ENCODE measurements around the gene ARHGAP27. TPM values are rescaled to one million over a fixed set of nuclear protein-coding genes. Genes with fewer than 3 reads are reported as not detected.

Gene ARHGAP27
- total RNA-seq, 1 experiment from 2014 or later: 39.2 TPM

DNA sequence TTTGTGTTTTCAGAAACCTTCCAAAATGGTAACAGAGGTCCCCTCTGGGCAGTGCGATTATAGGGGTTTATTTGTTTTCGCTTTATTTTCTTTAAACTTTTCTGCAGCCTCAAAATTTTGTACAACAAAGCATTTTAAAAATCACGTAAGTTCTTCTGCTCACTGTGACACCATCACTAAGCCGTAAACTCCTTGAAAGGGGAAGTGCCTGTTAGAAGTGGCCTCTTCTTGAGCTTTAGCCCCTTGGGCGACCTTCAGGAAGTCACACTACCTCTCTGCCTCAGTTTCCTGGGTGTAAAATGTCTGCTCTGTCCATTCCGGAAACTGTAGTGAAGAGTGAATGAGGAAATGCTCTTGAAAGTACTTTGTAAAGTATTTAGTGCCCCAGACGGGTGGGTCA lies 26.6 kb downstream of the ARHGAP27 start:
- ATAC-seq (no peak), DNase-seq (ENCODE audit: low read depth, low spot score) (no peak)
- Histone ChIP-seq H3K4me1 (ENCODE audit: control insufficient read depth, insufficient read depth, low read length) (peaks cover 8% of the 10 kb centered on the region), H3K27me3 (ENCODE audit: control insufficient read depth, insufficient read depth, low read length) (no peaks in the 10 kb centered on the region), H3K9me3 (ENCODE audit: control insufficient read depth, insufficient read depth, low read depth, low read length) (no peaks in the 10 kb centered on the region), H3K4me3 (ENCODE audit: low read depth in 2 of 2, low read length in 2 of 2) (no peak overlapping the region), H3K27ac (ENCODE audit: low read length) (no peak overlapping the region), H3K36me3 (ENCODE audit: control insufficient read depth, insufficient read depth, low read length) (no peaks in the 10 kb centered on the region)
- TF ChIP-seq POLR2AphosphoS5 (IDR thresholded peaks at IDR 0.05; ENCODE audit: low read depth, low read length) (no peak), SIN3A (IDR thresholded peaks at IDR 0.05; ENCODE audit: borderline replicate concordance, insufficient read depth, low read depth, low read length) (no peak)
- CTCF ChIA-PET: interaction anchor here (0.6 kb wide), 1 partner anchor 8 kb away, joined by 4 read pairs; no protein-coding TSS in a partner anchor
- in situ Hi-C loops (cut with HindIII; ENCODE audit: low pct_unique_long_range_greater_than_20kb, low sequenced_read_pairs) (no loop called here), intact Hi-C loops (cut with micrococcal nuclease; ENCODE audit: unreplicated experiment) (no loop called here)
- POLR2A ChIA-PET: no interaction called here
- BruUV-seq (replicated peaks): no TSS peak

DNA sequence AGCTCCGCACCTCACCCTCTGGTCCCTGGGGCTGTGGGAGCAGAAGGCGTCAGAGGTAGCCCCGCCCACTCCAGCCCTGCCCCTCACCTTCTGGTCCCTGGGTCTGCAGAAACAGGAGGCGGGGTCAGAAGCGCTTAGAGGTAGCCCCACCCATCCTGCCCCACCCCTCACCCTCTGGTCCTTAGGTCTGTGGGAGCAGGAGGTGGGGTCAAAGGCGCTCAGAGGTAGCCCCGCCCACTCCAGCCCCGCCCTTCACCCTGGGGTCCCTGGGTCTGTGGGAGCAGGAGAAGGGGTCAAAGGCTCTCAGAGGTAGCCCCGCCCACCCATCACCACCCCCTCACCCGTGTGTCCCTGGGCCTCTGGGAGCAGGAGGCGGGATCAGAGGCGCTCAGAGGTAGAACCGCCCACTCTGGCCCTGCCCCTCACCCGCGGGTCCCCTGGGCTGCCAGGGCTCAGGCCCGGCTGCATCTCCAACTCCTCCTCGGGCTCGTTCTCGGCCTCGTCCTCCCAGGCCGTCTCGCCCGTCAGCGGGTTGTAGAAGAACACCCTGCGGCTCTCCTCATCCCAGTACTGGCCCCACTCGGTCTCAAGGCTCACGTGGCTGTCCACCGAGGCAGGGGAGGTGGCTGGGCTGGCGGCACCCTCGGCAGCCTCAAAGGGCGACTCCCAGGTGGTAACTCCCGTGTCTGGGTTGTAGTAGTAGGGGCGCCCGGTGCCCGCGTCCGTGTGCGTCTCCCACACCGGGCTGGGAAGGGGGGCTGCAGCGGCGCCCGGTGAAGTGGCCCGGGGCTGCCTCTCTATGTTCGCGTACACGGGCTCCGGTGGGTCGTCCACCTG lies 27.2 kb downstream of the ARHGAP27 start:
- peak; percentile 69 for ATAC-seq

More for the DNA sequence above, 27.2 kb downstream of the ARHGAP27 start:
- TF ChIP-seq, protein P1, sequence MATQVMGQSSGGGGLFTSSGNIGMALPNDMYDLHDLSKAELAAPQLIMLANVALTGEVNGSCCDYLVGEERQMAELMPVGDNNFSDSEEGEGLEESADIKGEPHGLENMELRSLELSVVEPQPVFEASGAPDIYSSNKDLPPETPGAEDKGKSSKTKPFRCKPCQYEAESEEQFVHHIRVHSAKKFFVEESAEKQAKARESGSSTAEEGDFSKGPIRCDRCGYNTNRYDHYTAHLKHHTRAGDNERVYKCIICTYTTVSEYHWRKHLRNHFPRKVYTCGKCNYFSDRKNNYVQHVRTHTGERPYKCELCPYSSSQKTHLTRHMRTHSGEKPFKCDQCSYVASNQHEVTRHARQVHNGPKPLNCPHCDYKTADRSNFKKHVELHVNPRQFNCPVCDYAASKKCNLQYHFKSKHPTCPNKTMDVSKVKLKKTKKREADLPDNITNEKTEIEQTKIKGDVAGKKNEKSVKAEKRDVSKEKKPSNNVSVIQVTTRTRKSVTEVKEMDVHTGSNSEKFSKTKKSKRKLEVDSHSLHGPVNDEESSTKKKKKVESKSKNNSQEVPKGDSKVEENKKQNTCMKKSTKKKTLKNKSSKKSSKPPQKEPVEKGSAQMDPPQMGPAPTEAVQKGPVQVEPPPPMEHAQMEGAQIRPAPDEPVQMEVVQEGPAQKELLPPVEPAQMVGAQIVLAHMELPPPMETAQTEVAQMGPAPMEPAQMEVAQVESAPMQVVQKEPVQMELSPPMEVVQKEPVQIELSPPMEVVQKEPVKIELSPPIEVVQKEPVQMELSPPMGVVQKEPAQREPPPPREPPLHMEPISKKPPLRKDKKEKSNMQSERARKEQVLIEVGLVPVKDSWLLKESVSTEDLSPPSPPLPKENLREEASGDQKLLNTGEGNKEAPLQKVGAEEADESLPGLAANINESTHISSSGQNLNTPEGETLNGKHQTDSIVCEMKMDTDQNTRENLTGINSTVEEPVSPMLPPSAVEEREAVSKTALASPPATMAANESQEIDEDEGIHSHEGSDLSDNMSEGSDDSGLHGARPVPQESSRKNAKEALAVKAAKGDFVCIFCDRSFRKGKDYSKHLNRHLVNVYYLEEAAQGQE (IDR thresholded peaks at IDR 0.05; ENCODE audit: insufficient read depth in 1 of 2, low read depth in 2 of 2, low read length in 1 of 2): no peak
- TF ChIP-seq, protein P2, sequence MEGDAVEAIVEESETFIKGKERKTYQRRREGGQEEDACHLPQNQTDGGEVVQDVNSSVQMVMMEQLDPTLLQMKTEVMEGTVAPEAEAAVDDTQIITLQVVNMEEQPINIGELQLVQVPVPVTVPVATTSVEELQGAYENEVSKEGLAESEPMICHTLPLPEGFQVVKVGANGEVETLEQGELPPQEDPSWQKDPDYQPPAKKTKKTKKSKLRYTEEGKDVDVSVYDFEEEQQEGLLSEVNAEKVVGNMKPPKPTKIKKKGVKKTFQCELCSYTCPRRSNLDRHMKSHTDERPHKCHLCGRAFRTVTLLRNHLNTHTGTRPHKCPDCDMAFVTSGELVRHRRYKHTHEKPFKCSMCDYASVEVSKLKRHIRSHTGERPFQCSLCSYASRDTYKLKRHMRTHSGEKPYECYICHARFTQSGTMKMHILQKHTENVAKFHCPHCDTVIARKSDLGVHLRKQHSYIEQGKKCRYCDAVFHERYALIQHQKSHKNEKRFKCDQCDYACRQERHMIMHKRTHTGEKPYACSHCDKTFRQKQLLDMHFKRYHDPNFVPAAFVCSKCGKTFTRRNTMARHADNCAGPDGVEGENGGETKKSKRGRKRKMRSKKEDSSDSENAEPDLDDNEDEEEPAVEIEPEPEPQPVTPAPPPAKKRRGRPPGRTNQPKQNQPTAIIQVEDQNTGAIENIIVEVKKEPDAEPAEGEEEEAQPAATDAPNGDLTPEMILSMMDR (IDR thresholded peaks at IDR 0.05): no peak
- TF ChIP-seq SIN3A (IDR thresholded peaks at IDR 0.05; ENCODE audit: borderline replicate concordance, insufficient read depth, low read depth, low read length) (no peak), TCF7L2 (IDR thresholded peaks at IDR 0.05; ENCODE audit: low read depth, low read length) (no peak), POLR2AphosphoS5 (IDR thresholded peaks at IDR 0.05; ENCODE audit: low read depth, low read length) (no peak)
- ChIA-PET POLR2A (no interaction called here), CTCF (no interaction called here)
- no TSS peak for BruUV-seq (replicated peaks)
- in situ Hi-C loops (cut with HindIII; ENCODE audit: low pct_unique_long_range_greater_than_20kb, low sequenced_read_pairs) (no loop called here), intact Hi-C loops (cut with micrococcal nuclease; ENCODE audit: unreplicated experiment) (no loop called here)
- Histone ChIP-seq H3K27me3 (ENCODE audit: control insufficient read depth, insufficient read depth, low read length) (no peaks in the 10 kb centered on the region), H3K9me3 (ENCODE audit: control insufficient read depth, insufficient read depth, low read depth, low read length) (no peaks in the 10 kb centered on the region), H3K36me3 (ENCODE audit: control insufficient read depth, insufficient read depth, low read length) (no peaks in the 10 kb centered on the region), H3K4me3 (ENCODE audit: low read depth in 2 of 2, low read length in 2 of 2) (no peak overlapping the region), H3K27ac (ENCODE audit: low read length) (no peak overlapping the region), H3K4me1 (ENCODE audit: control insufficient read depth, insufficient read depth, low read length) (peaks cover 8% of the 10 kb centered on the region)
- no peak for DNase-seq (ENCODE audit: low read depth, low spot score)
